HG02678 (cell line): ENCODE measurements around the gene DAAM2.

ENCODE experiments used
- ATAC-seq: cut with Tn5 transposase; IDR thresholded peaks from one replicate; pipeline ENCODE4 v1.9.1; 2021; ENCODE audit warnings: mild to moderate bottlenecking, moderate library complexity; ENCODE audit not compliant: unreplicated experiment

DAAM2 gene

GRCh38 chr6:39925191-39925930 lies 133.2 kb downstream of the DAAM2 start:
- no peak for ATAC-seq

- no peak for ATAC-seq
Observed at GRCh38 chr6:39925931-39926290, 133.7 kb downstream of the DAAM2 start.

- no peak for ATAC-seq
Observed at GRCh38 chr6:39926668-39927067, 134.5 kb downstream of the DAAM2 start.

- no peak for ATAC-seq
Observed at GRCh38 chr6:39927159-39927558, 135.0 kb downstream of the DAAM2 start.

GRCh38 chr6:39929039-39929732 lies 137.0 kb downstream of the DAAM2 start:
- no peak for ATAC-seq

- ATAC-seq, result no peak
Observed at GRCh38 chr6:39929733-39930461, 137.7 kb downstream of the DAAM2 start.

GRCh38 chr6:39930540-39930939 lies 138.4 kb downstream of the DAAM2 start:
- ATAC-seq, result no peak

GRCh38 chr6:39931607-39932006 lies 139.4 kb downstream of the DAAM2 start:
- ATAC-seq, result no peak

GRCh38 chr6:39932386-39932910 lies 140.3 kb downstream of the DAAM2 start:
- ATAC-seq, result no peak

GRCh38 chr6:39933669-39934130 lies 141.5 kb downstream of the DAAM2 start:
- no peak for ATAC-seq

GRCh38 chr6:39934131-39934757 lies 142.1 kb downstream of the DAAM2 start, which contains the start of gene MOCS1:
TSS of gene MOCS1 (minus strand) at chr6:39934462. CDS start at chr6:39934417, 45 bp downstream.
- ATAC-seq, result no peak

GRCh38 chr6:39935241-39935640 lies 143.1 kb downstream of the DAAM2 start:
- no peak for ATAC-seq

GRCh38 chr6:39936857-39937256 lies 144.7 kb downstream of the DAAM2 start:
- no peak for ATAC-seq

- no peak for ATAC-seq
Observed at GRCh38 chr6:39937686-39938333, 145.6 kb downstream of the DAAM2 start.

- no peak for ATAC-seq
Observed at GRCh38 chr6:39938773-39939654, 146.8 kb downstream of the DAAM2 start.

GRCh38 chr6:39941138-39941537 lies 149.0 kb downstream of the DAAM2 start:
- no peak for ATAC-seq

GRCh38 chr6:39941820-39942219 lies 149.6 kb downstream of the DAAM2 start:
- ATAC-seq, result no peak

GRCh38 chr6:39942903-39943580 lies 150.9 kb downstream of the DAAM2 start:
- no peak for ATAC-seq

- no peak for ATAC-seq
Observed at GRCh38 chr6:39945626-39946025, 153.4 kb downstream of the DAAM2 start.
